GM21381 (cell line): Measurements from ENCODE around the gene PATJ.
A peak's percentile ranks its signal among the peaks of the same experiment; 100 is the strongest.

ENCODE experiments used
- ATAC-seq: cut with Tn5 transposase; IDR thresholded peaks from one replicate; pipeline ENCODE4 v1.9.1; 2021; ENCODE audit warnings: mild to moderate bottlenecking, moderate library complexity; ENCODE audit not compliant: unreplicated experiment

Gene PATJ

DNA sequence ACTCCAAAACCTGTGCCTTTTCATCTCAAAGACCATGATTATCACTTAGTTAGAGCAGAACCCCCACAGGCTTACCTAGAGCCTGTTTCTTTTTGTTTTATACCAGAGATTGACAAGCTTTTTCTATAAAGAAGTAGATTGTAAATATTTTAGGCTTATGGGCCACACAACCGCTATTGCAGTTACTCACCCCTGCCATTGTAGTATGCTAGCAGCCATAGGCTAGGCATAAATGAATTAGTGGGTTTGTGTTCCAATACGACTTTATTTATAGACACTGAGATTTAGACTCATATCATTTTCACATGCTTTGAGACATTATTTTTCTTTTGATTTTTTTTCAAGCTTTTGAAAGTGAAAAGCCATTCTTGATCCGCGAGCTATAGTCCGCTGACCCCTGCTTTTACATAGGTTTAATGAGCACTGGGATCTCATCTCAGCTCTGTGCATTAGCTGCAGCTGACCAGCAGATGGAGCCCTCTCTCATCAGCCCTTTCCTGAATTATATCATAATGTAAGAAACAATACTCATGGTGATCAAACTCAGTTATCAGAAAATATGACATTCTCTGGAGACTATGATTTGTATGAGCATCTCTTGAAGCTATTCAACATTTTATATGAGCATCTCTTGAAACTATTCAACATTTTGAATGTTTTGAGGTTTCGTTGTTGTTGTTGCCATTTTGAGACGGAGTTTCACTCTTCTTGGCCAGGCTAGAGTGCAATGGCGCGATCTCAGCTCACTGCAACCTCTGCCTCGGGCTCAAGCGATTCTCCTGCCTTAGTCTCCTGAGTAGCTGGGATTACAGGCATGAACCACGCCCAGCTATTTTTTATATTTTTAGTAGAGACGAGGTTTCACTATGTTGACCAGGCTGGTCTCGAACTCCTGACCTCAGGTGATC is 340.4 kb downstream of the PATJ start:
- ATAC-seq, result peak; percentile 80

- ATAC-seq, result no peak
Measured at GRCh38 chr1:62084310-62084890, 342.1 kb downstream of the PATJ start.

GRCh38 chr1:62088439-62088838 is 346.2 kb downstream of the PATJ start:
- ATAC-seq, result no peak

GRCh38 chr1:62089570-62089969 is 347.3 kb downstream of the PATJ start:
- no peak for ATAC-seq

- ATAC-seq, result no peak
Measured at GRCh38 chr1:62090016-62090415, 347.7 kb downstream of the PATJ start.

DNA sequence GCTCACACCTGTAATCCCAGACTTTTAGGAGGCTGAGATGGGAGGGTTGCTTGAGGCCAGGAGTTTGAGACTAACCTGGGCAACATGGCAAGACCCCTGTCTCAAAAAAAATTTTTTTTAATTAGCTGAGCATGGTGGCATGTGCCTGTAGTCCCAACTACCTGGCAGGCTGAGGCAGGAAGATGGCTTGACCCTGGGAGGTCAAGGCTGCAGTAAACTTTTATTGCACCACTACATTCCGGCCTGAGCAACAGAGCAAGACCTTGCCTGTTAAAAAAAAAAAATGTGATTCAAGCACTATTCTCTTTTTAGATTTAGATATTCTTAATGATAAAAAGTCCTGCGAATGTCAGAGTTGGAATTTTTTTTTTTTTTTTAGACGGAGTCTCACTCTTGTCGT is 349.8 kb downstream of the PATJ start:
- ATAC-seq, result no peak

GRCh38 chr1:62093261-62093660 is 351.0 kb downstream of the PATJ start:
- ATAC-seq, result no peak

DNA sequence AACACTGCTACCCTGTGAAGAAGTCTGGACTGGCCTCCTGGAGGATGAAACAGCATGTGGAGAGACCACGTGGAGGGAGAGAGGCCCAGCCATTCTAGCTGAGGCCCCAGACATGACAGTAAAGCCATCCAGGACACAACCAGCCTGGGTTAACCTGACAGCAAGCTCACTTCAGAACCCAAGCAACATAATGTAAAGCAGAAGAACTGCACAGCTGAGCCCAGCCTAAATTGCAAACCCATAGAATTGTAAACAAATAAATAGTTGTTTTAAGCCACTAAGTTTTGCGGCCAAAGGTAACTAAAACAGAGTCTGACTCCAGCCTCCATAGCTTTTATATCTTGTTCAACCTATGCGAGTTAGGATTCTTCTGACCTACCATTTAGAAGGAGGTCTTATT is 355.2 kb downstream of the PATJ start:
- ATAC-seq, result no peak

DNA sequence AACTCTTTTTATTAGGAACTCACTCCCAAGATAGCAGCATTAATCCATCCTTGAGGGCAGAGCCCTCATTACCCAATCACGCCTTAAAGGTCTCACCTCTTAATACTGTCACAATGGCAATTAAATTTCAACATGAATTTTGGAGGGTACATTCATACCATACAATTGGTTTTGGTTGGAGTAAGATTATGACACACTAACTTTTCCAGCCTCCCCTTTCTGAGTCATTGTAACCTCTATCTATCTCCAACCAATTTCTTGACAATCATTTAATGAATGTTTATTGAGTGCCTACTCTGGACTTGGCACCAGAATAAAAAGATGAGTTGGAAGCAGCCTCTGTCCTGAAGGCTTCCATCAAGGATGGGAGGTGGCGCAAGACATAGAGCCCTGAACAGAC is 358.2 kb downstream of the PATJ start:
- ATAC-seq, result no peak

DNA sequence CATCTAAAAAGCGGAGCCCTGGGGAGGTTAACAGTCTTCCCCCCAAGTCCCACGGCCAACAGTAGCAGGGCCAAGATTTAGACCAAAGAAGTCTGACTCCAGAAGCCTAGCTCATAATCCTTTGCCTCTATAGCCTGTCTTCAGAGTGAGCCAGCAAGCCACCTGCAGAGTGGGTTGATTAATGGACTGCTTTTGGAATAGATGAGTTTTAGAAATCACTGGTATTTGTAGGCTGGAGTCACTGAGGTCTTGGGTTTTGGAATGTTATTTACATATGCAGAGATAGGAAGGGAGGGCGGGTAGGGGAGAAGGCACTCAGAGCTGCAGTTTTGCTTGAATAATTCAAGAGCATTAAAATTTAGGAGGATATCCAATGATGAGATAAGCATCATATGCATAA is 361.6 kb downstream of the PATJ start:
- no peak for ATAC-seq

DNA sequence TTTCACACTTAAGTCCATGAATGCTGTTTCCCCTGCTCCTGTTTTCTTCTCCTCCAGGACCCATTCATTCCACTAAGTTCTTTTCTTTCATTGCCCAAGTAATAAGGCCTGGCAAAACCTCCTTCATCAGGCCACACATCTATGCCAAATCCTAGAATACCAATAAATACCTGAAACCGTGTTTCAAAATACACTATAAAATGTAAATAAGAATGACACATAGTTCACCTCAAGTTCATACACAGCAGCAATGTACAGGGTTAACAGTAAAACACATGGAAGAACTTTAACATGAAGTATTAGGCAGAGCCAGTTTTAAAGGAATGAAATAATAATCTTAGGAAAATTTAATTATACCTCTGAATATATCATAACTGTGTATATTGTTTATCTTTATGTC is 365.6 kb downstream of the PATJ start:
- no peak for ATAC-seq

DNA sequence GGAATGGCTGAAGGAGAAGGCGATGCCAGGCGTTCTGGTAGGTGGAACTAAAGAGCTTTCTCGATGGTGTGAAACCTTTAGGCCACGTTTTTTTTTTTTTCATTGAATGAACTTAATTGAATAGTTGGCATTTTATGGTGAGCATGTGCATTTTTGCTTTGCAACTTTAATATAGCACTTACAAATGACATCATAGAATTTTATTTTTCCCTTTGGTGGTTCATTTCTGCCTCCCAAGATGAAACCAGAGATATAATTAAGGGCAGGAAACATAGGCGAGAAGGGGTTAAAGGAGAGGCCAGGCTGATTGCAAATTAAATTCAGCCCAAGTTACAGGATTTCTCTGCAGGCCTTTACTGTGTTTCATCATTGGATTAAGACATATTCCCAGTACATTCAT is 366.8 kb downstream of the PATJ start:
- no peak for ATAC-seq

DNA sequence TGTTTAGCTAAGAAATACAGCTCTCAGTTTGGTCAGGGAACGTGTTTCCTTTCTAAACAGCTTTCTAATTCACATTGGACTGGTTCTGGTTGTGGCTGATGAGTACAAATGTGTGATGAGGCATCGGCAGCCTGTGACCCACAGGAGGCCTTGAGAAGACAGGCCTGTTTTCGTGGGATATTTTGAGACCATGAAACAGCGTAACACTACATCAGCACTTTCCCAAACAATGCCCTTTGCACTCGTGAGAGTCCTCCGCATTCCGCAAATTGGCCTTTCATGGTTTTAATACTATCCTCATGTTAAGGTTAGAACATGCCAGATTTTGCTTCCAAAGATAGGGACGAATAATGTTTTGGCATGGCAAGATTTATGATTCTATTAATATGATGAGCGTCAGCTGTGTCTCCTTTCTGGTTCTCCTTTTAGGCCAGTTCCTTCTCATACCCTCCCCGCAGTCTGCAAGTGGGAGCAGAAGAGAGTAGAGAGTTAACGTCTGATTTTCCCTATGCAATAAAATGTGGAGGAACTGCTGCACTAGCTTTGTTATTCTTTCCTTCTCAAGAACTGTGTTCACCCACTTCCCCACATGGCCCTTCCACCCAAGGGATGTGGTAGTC is 368.0 kb downstream of the PATJ start:
- no peak for ATAC-seq

- ATAC-seq, result no peak
Measured at GRCh38 chr1:62111084-62111483, 368.8 kb downstream of the PATJ start.

DNA sequence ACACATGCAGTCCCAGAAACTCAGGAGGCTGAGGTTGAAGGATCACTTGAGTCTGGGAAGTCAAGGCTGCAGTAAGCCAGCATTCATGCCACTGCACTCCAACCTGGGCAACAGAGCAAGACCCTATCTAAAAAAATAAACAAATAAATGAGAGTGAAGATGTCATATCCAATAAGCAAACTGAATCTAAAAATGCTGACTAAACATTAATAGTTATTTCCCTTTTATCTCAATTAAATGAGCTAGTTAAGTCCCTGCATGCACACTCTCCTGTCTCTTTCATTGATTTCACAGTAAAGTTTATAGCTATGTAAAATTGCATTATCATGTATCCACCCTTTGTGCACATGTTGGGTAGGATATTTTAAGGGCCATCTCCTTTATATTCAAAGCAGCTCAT is 371.2 kb downstream of the PATJ start:
- no peak for ATAC-seq

DNA sequence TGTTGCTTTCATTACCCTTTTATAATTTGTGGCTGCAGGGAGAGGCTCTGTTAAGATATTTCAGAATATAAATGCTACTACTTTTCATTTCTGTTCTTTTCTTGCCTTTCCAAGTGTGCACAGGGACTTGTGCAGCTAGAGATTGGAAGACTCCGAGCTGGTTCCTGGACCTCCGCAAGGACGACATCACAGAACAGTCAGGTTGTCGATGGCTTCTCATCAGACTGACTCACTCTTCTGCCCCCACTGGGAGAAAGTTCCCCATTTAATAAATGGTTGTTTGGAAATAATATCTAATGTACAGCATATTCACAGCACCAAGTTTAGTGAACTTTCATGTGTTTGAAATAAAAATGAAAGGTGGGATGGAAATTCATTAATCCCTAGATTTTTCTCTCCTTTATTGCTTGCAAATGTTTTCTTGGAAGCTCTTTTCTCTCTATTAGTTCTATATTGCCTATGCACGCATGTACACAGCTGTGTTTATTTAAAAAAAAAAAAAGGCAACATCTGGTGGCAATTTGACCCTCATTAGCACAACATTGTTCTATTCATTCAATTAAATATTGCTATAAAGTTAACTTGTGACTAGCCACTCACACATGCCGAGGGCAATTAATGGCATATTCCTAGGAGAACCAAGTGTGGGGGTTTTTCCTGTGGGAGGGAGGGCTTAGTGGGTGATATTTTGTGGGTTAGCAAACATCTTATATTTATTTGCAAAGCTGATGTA is 374.9 kb downstream of the PATJ start:
- ATAC-seq, result no peak

DNA sequence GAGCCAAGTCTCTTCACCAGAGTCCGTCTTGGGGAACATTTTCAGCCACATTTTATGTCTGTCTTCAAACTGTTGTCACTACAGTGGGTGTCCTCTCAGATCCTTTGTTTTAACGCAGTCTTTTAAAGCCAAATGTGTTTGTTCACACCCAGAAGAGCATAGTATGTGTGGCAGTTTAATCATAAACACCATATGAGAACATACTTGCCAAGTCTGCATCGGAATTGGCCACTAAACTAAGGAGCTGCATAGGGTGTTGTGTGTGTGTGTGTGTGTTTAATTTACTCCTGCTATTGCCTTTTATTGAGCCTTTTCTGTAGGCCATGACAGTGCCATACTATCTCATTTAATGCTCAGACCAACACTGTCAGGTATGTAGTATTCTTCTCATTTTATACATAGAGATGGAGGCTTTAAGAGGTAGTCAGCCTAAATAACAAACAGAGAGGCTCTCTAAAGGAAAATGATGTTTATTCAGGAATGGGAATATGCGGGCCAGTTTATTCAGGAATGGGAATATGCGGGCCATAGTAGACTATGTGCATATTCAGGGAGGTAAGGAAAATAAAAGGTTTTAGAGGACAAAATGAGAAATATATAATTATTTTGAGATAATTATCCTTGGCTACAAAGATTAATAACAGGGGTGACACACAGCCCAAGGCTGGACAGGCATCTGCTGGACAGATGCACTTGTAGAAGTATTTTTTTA is 384.5 kb downstream of the PATJ start:
- no peak for ATAC-seq

- no peak for ATAC-seq
Measured at GRCh38 chr1:62128745-62129144, 386.5 kb downstream of the PATJ start.

GRCh38 chr1:62131093-62131725 is 388.9 kb downstream of the PATJ start:
- ATAC-seq, result peak; percentile 93

DNA sequence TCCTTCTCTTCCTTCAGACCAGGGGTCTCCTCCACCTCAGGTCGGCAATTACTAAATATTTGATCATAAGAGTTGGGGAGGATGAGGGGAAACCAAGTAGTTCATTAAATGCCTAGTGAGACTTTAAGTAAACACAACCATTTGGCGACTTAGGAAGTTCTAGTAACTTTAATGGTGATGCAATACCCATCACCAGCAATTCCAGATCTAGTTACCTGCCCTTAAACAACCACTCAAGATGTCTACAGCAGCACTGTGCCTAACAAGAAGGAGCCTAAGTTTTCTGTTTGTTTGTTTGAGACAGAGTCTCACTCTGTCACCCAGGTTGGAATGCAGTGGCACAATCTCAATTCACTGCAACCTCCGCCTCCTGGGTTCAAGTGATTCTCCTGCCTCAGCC is 395.7 kb downstream of the PATJ start:
- no peak for ATAC-seq
